Fibroblast of skin of left biceps (primary cell): ENCODE measurements around the gene HCN4.

Experiments
- DNase-seq, 2 experiments: peaks; one replicate each; pipeline ENCODE4 v3.0.0-alpha.2; 2013; ENCODE audit warnings: low read depth in 2 of 2

Gene HCN4

GRCh38 chr15:73368301-73369136 lies at the start of gene HCN4:
Gene HCN4, minus strand, starts transcription at chr15:73368958. Its CDS starts 688 bp downstream, at chr15:73368270.
- DNase-seq = no peak

GRCh38 chr15:73414876-73415275 lies 46.1 kb upstream of the HCN4 start:
- no peak for DNase-seq

GRCh38 chr15:73403171-73403570 lies 34.4 kb upstream of the HCN4 start:
- DNase-seq = no peak

GRCh38 chr15:73400222-73400621 lies 31.5 kb upstream of the HCN4 start:
- peak in 1 of 2 experiments; percentile 14 for DNase-seq

GRCh38 chr15:73398861-73399260 lies 30.1 kb upstream of the HCN4 start:
- no peak for DNase-seq

- DNase-seq = no peak
Measured at GRCh38 chr15:73397461-73397860, 28.7 kb upstream of the HCN4 start.

- no peak for DNase-seq
Measured at GRCh38 chr15:73395671-73396070, 26.9 kb upstream of the HCN4 start.

- DNase-seq = no peak
Measured at GRCh38 chr15:73394782-73395181, 26.0 kb upstream of the HCN4 start.

- no peak for DNase-seq
Measured at GRCh38 chr15:73393336-73393735, 24.6 kb upstream of the HCN4 start.

GRCh38 chr15:73392025-73392424 lies 23.3 kb upstream of the HCN4 start:
- DNase-seq = no peak

- DNase-seq = no peak
Measured at GRCh38 chr15:73391128-73391872, 22.5 kb upstream of the HCN4 start.

GRCh38 chr15:73389971-73390544 lies 21.3 kb upstream of the HCN4 start:
- no peak for DNase-seq

- no peak for DNase-seq
Measured at GRCh38 chr15:73389539-73389938, 20.8 kb upstream of the HCN4 start.

- DNase-seq = peak in 1 of 2 experiments; percentile 12
Measured at GRCh38 chr15:73388256-73388781, 19.6 kb upstream of the HCN4 start.

GRCh38 chr15:73387507-73388255 lies 18.9 kb upstream of the HCN4 start:
- no peak for DNase-seq

GRCh38 chr15:73386886-73387506 lies 18.2 kb upstream of the HCN4 start:
- no peak for DNase-seq

GRCh38 chr15:73386238-73386637 lies 17.5 kb upstream of the HCN4 start:
- no peak for DNase-seq

- DNase-seq = no peak
Measured at GRCh38 chr15:73385205-73385604, 16.4 kb upstream of the HCN4 start.

- DNase-seq = no peak
Measured at GRCh38 chr15:73383310-73384189, 14.8 kb upstream of the HCN4 start.

- no peak for DNase-seq
Measured at GRCh38 chr15:73382115-73382514, 13.4 kb upstream of the HCN4 start.
